ENCODE data around the gene DPM3.

Gene DPM3

GRCh38 chr1:155173478-155174323 lies 33.4 kb upstream of the DPM3 start, which contains the start of gene TRIM46 (continued):
- TF ChIP-seq ZBTB6 (tag by site-specific recombination; IDR thresholded peaks at IDR 0.05) = 0 out of 2 replicates have a peak, but pooled peaks have one; percentile 22
- no peak for TF ChIP-seq ZNF202 (tag by site-specific recombination; IDR thresholded peaks at IDR 0.05; ENCODE audit: borderline replicate concordance)
- TF ChIP-seq ZNF341 (tag by site-specific recombination; IDR thresholded peaks at IDR 0.05; ENCODE audit: low read depth) = peak; percentile 90
- no peak for TF ChIP-seq ZBTB44 (tag by site-specific recombination; IDR thresholded peaks at IDR 0.05)
- peak; percentile 45 for TF ChIP-seq ZFHX2 (tag by site-specific recombination; conservative IDR thresholded peaks at IDR 0.05)
- 0 out of 2 replicates have a peak, but pooled peaks have one; percentile 24 for TF ChIP-seq KLF9 (tag by site-specific recombination; IDR thresholded peaks at IDR 0.05; ENCODE audit: low read depth)
- no peak for TF ChIP-seq ZNF302 (tag by site-specific recombination; IDR thresholded peaks at IDR 0.05; ENCODE audit: low read depth)
- peak; percentile 60; the same call in 1 of the 2 replicates for TF ChIP-seq ZBTB17 (tag by site-specific recombination; IDR thresholded peaks at IDR 0.05)
- TF ChIP-seq ZNF488 (tag by site-specific recombination; IDR thresholded peaks at IDR 0.05) = no peak
- TF ChIP-seq ZNF561 (tag by site-specific recombination; IDR thresholded peaks at IDR 0.05; ENCODE audit: borderline replicate concordance) = no peak
- TF ChIP-seq ZNF157 (tag by site-specific recombination; IDR thresholded peaks at IDR 0.05) = no peak
- no peak; the same call in 1 of the 2 replicates for TF ChIP-seq PRDM10 (tag by site-specific recombination; IDR thresholded peaks at IDR 0.05)
- TF ChIP-seq ZNF747 (tag by site-specific recombination; IDR thresholded peaks at IDR 0.05) = no peak
- no peak for TF ChIP-seq ZNF660 (tag by site-specific recombination; IDR thresholded peaks at IDR 0.05)
- no peak for TF ChIP-seq ZNF658 (tag by site-specific recombination; IDR thresholded peaks at IDR 0.05)
- no peak for TF ChIP-seq ZNF148 (tag by site-specific recombination; IDR thresholded peaks at IDR 0.05; ENCODE audit: borderline replicate concordance)
- TF ChIP-seq SCRT1 (tag by site-specific recombination; IDR thresholded peaks at IDR 0.05; ENCODE audit: borderline replicate concordance) = no peak
- no peak for TF ChIP-seq ZNF112 (tag by site-specific recombination; IDR thresholded peaks at IDR 0.05)
- TF ChIP-seq ZNF10 (tag by site-specific recombination; IDR thresholded peaks at IDR 0.05) = no peak
- no peak for TF ChIP-seq RBAK (tag by site-specific recombination; IDR thresholded peaks at IDR 0.05)
- no peak for TF ChIP-seq ZNF114 (tag by site-specific recombination; IDR thresholded peaks at IDR 0.05)
- no peak for TF ChIP-seq ATF2 (tag by site-specific recombination; IDR thresholded peaks at IDR 0.05; ENCODE audit: low read depth)
- TF ChIP-seq ZNF626 (tag by site-specific recombination; IDR thresholded peaks at IDR 0.05) = no peak
- TF ChIP-seq ZNF558 (tag by site-specific recombination; IDR thresholded peaks at IDR 0.05) = 0 out of 2 replicates have a peak, but pooled peaks have one; percentile 39
- TF ChIP-seq SCRT2 (tag by site-specific recombination; IDR thresholded peaks at IDR 0.05) = peak; percentile 80
- no peak for TF ChIP-seq ZNF274 (IDR thresholded peaks at IDR 0.05; ENCODE audit: low read length)
- TF ChIP-seq ZNF274 (tag by site-specific recombination; IDR thresholded peaks at IDR 0.05; ENCODE audit: borderline replicate concordance) = no peak
- TF ChIP-seq ZNF350 (tag by site-specific recombination; IDR thresholded peaks at IDR 0.05) = no peak
- TF ChIP-seq ZXDB (tag by site-specific recombination; IDR thresholded peaks at IDR 0.05) = peak; percentile 23; the same call in 1 of the 2 replicates
